Smooth muscle cell of the brain vasculature (primary cell): ENCODE measurements around the gene DHX57.
"Not testable (repeated sequence)": the region's sequence is repeated elsewhere in the genome, so short reads cannot be mapped to it uniquely, and the experiment has no call there.

Source experiments
- DNase-seq: peaks from one replicate; pipeline ENCODE4 v3.0.0-alpha.2; 2012; ENCODE audit warnings: low read depth, low spot score

The DHX57 gene

GRCh38 chr2:38795016-38795415 is 80.7 kb downstream of the DHX57 start:
- DNase-seq: not testable (repeated sequence)

GRCh38 chr2:38794235-38794946 is 81.3 kb downstream of the DHX57 start:
- no peak for DNase-seq

GRCh38 chr2:38793511-38793910 is 82.2 kb downstream of the DHX57 start:
- no peak for DNase-seq

- no peak for DNase-seq
Observed at GRCh38 chr2:38792751-38793150, 83.0 kb downstream of the DHX57 start.

GRCh38 chr2:38792321-38792720 is 83.4 kb downstream of the DHX57 start:
- DNase-seq: not testable (repeated sequence)

GRCh38 chr2:38791744-38792143 is 84.0 kb downstream of the DHX57 start:
- no peak for DNase-seq

GRCh38 chr2:38789691-38790090 is 86.0 kb downstream of the DHX57 start:
- no peak for DNase-seq

- no peak for DNase-seq
Observed at GRCh38 chr2:38788306-38788705, 87.4 kb downstream of the DHX57 start.

- no peak for DNase-seq
Observed at GRCh38 chr2:38783586-38783985, 92.1 kb downstream of the DHX57 start.

- DNase-seq: no peak
Observed at GRCh38 chr2:38778687-38779082, 97.0 kb downstream of the DHX57 start.

- DNase-seq: no peak
Observed at GRCh38 chr2:38776531-38776930, 99.2 kb downstream of the DHX57 start.

- DNase-seq: no peak
Observed at GRCh38 chr2:38775921-38776225, 99.9 kb downstream of the DHX57 start.

GRCh38 chr2:38775097-38775920 is 100.4 kb downstream of the DHX57 start:
- no peak for DNase-seq

- DNase-seq: no peak
Observed at GRCh38 chr2:38771632-38772031, 104.1 kb downstream of the DHX57 start.

GRCh38 chr2:38765551-38765950 is 110.2 kb downstream of the DHX57 start:
- DNase-seq: no peak

- DNase-seq: no peak
Observed at GRCh38 chr2:38765149-38765548, 110.6 kb downstream of the DHX57 start.

GRCh38 chr2:38763728-38764127 is 112.0 kb downstream of the DHX57 start:
- no peak for DNase-seq

- DNase-seq: no peak
Observed at GRCh38 chr2:38763228-38763627, 112.5 kb downstream of the DHX57 start.

- not testable (repeated sequence) for DNase-seq
Observed at GRCh38 chr2:38755891-38756290, 119.8 kb downstream of the DHX57 start.

- DNase-seq: no peak
Observed at GRCh38 chr2:38754506-38754905, 121.2 kb downstream of the DHX57 start.

- no peak for DNase-seq
Observed at GRCh38 chr2:38754049-38754448, 121.7 kb downstream of the DHX57 start.

- no peak for DNase-seq
Observed at GRCh38 chr2:38751596-38752410, 123.9 kb downstream of the DHX57 start.
